OCI-LY1 (cell line): ENCODE data around the gene FNDC11.

Experiments
- H2AFZ ChIP-seq: fragments of 200-600 bp; sonication (generic), shearing (Covaris generic); 2 replicates; pipeline ENCODE4 v1.6.0; 2014; ENCODE audit warnings: antibody characterized with exemption, mild to moderate bottlenecking, low read length
- H3F3A ChIP-seq: fragments of 200-600 bp; sonication (generic), shearing (Covaris generic); 2 replicates; pipeline ENCODE4 v1.6.0; 2014; ENCODE audit warnings: mild to moderate bottlenecking, antibody characterized with exemption, low read length, moderate library complexity; ENCODE audit not compliant: insufficient read depth
- H3K27ac ChIP-seq: fragments of 200-600 bp; sonication (generic); 2 replicates; pipeline ENCODE4 v1.5.1; 2014; ENCODE audit warnings: low read length, mixed run types, mild to moderate bottlenecking, low read depth; ENCODE audit not compliant: poor library complexity, severe bottlenecking
- H3K27me3 ChIP-seq: fragments of 200-600 bp; sonication (generic); 2 replicates; pipeline ENCODE4 v1.6.0; 2014; ENCODE audit warnings: antibody characterized with exemption, mild to moderate bottlenecking, low read length, moderate library complexity; ENCODE audit not compliant: insufficient read depth
- H3K36me3 ChIP-seq: fragments of 200-600 bp; sonication (generic); 2 replicates; pipeline ENCODE4 v1.6.1; 2014; ENCODE audit warnings: mild to moderate bottlenecking, antibody characterized with exemption, low read length, moderate library complexity, mixed read lengths; ENCODE audit not compliant: insufficient read depth
- H3K4me1 ChIP-seq: fragments of 200-600 bp; sonication (generic); 2 replicates; pipeline ENCODE4 v1.5.1; 2014; ENCODE audit warnings: mild to moderate bottlenecking, low read length, moderate library complexity; ENCODE audit not compliant: insufficient read depth, severe bottlenecking
- H3K4me2 ChIP-seq: fragments of 200-600 bp; sonication (generic), shearing (Covaris generic); 2 replicates; pipeline ENCODE4 v1.6.1; 2014; ENCODE audit warnings: low read length
- H3K4me3 ChIP-seq: fragments of 200-600 bp; sonication (generic); 2 replicates; pipeline ENCODE4 v1.5.1; 2014; ENCODE audit warnings: low read length, low read depth, mild to moderate bottlenecking, mixed read lengths; ENCODE audit not compliant: poor library complexity, severe bottlenecking
- H3K79me2 ChIP-seq: fragments of 200-600 bp; shearing (Covaris generic); 2 replicates; pipeline ENCODE4 v1.6.1; 2016; ENCODE audit warnings: mixed run types, low read length, mixed read lengths; ENCODE audit not compliant: insufficient read depth
- H3K9ac ChIP-seq: fragments of 200-600 bp; sonication (generic), shearing (Covaris generic); 2 replicates; pipeline ENCODE4 v1.6.1; 2014; ENCODE audit warnings: mild to moderate bottlenecking, low read length, mixed read lengths
- H3K9me2 ChIP-seq: fragments of 200-600 bp; sonication (generic), shearing (Covaris generic); 2 replicates; pipeline ENCODE4 v1.6.1; 2014; ENCODE audit warnings: low read depth, mild to moderate bottlenecking, low read length, mixed read lengths
- H3K9me3 ChIP-seq: fragments of 200-600 bp; shearing (Covaris generic); 2 replicates; pipeline ENCODE4 v1.6.1; 2014; ENCODE audit warnings: low read length, mixed read lengths
- H4K20me1 ChIP-seq: fragments of 200-600 bp; sonication (generic), shearing (Covaris generic); 2 replicates; pipeline ENCODE4 v1.6.0; 2016; ENCODE audit warnings: mild to moderate bottlenecking, low read length; ENCODE audit not compliant: insufficient read depth
- TF ChIP-seq, protein P1 (sequence below): fragments of 200-600 bp; sonication (generic), shearing (Covaris generic); IDR thresholded peaks from 2 replicates; pipeline ENCODE4 v1.5.1; 2017; ENCODE audit warnings: mild to moderate bottlenecking, antibody characterized with exemption, low read length, moderate library complexity, mixed read lengths

The FNDC11 gene

GRCh38 chr20:63602321-63602720, 48.4 kb downstream of the FNDC11 start:
- TF ChIP-seq, protein P1, sequence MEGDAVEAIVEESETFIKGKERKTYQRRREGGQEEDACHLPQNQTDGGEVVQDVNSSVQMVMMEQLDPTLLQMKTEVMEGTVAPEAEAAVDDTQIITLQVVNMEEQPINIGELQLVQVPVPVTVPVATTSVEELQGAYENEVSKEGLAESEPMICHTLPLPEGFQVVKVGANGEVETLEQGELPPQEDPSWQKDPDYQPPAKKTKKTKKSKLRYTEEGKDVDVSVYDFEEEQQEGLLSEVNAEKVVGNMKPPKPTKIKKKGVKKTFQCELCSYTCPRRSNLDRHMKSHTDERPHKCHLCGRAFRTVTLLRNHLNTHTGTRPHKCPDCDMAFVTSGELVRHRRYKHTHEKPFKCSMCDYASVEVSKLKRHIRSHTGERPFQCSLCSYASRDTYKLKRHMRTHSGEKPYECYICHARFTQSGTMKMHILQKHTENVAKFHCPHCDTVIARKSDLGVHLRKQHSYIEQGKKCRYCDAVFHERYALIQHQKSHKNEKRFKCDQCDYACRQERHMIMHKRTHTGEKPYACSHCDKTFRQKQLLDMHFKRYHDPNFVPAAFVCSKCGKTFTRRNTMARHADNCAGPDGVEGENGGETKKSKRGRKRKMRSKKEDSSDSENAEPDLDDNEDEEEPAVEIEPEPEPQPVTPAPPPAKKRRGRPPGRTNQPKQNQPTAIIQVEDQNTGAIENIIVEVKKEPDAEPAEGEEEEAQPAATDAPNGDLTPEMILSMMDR = no peak
- no peak overlapping the region for H2AFZ ChIP-seq
- H3K9ac ChIP-seq = no peak overlapping the region
- H3K27me3 ChIP-seq = no peaks in the 10 kb centered on the region
- H3K9me2 ChIP-seq = no peaks in the 10 kb centered on the region
- H3K4me1 ChIP-seq = no peaks in the 10 kb centered on the region
- no peak overlapping the region for H3K4me3 ChIP-seq
- no peaks in the 10 kb centered on the region for H3F3A ChIP-seq
- no peak overlapping the region for H3K4me2 ChIP-seq
- peaks cover 48% of the 10 kb centered on the region for H3K36me3 ChIP-seq
- no peaks in the 10 kb centered on the region for H3K79me2 ChIP-seq
- no peak overlapping the region for H3K27ac ChIP-seq
- H4K20me1 ChIP-seq = no peaks in the 10 kb centered on the region
- H3K9me3 ChIP-seq = no peaks in the 10 kb centered on the region
